A673 (cell line): ENCODE data around the gene KLHDC2. TPM values are rescaled to one million over a fixed set of nuclear protein-coding genes. Genes with fewer than 3 reads are reported as not detected.
"Not testable (repeated sequence)": the region's sequence is repeated elsewhere in the genome, so short reads cannot be mapped to it uniquely, and the experiment has no call there.

Experiments
- BruUV-seq: library from RNA; stranded (reverse); fragments of 400-500 nt; replicated peaks from 2 replicates; lab custom pipeline; 2021; lab: Mats Ljungman, UMichigan
- CTCF ChIA-PET: fragments of 300-600 bp; sonication (Branson Sonifier 250); formaldehyde crosslinking; loops from one replicate; lab custom pipeline; 2022; ENCODE audit warnings: antibody characterized with exemption; lab: Charles Lee
- POLR2A ChIA-PET: fragments of 300-600 bp; sonication (Branson Sonifier 250); formaldehyde crosslinking; loops from one replicate; lab custom pipeline; 2022; ENCODE audit warnings: antibody characterized with exemption; ENCODE audit not compliant: low non-redundant PET; lab: Charles Lee
- DNase-seq: peaks from one replicate; pipeline ENCODE4 v3.0.0-alpha.2; 2015; ENCODE audit warnings: low spot score
- H3K27ac ChIP-seq: fragments of 200-600 bp; sonication (generic); 2 replicates; pipeline ENCODE4 v1.5.1; 2016; ENCODE audit warnings: mixed run types, low read depth, mild to moderate bottlenecking, mixed read lengths, antibody characterized with exemption, low read length; ENCODE audit not compliant: poor library complexity, severe bottlenecking
- H3K27me3 ChIP-seq: fragments of 200-600 bp; sonication (generic); replicated peaks from 2 replicates; pipeline ENCODE4 v1.6.1; 2017; ENCODE audit warnings: mixed run types, low read depth, mild to moderate bottlenecking, mixed read lengths, antibody characterized with exemption, low read length; ENCODE audit not compliant: insufficient read depth, poor library complexity
- H3K36me3 ChIP-seq: fragments of 200-600 bp; sonication (generic); 2 replicates; pipeline ENCODE4 v1.6.1; 2016; ENCODE audit warnings: mixed run types, mild to moderate bottlenecking, mixed read lengths, antibody characterized with exemption, low read length; ENCODE audit not compliant: insufficient read depth, poor library complexity, severe bottlenecking
- H3K4me1 ChIP-seq: fragments of 200-600 bp; sonication (generic); 2 replicates; pipeline ENCODE4 v1.6.1; 2017; ENCODE audit warnings: mixed run types, mild to moderate bottlenecking, mixed read lengths, antibody characterized with exemption, low read length; ENCODE audit not compliant: insufficient read depth, poor library complexity, severe bottlenecking
- H3K4me3 ChIP-seq: fragments of 200-600 bp; sonication (generic); 2 replicates; pipeline ENCODE4 v1.5.1; 2016; ENCODE audit warnings: low read depth, mixed run types, mild to moderate bottlenecking, mixed read lengths, low read length; ENCODE audit not compliant: poor library complexity, severe bottlenecking
- H3K9me3 ChIP-seq: fragments of 200-600 bp; sonication (generic); 2 replicates; pipeline ENCODE4 v1.6.1; 2016; ENCODE audit warnings: mixed run types, low read depth, mild to moderate bottlenecking, mixed read lengths, antibody characterized with exemption, low read length; ENCODE audit not compliant: poor library complexity, severe bottlenecking
- EZH2 ChIP-seq: fragments of 200-600 bp; sonication (generic); IDR thresholded peaks from 2 replicates; pipeline ENCODE4 v1.6.1; 2017; ENCODE audit warnings: borderline replicate concordance, low read depth, mild to moderate bottlenecking, mixed read lengths, antibody characterized with exemption, low read length; ENCODE audit not compliant: poor library complexity, severe bottlenecking
- intact Hi-C: fragments of 100-400 bp; cut with micrococcal nuclease; formaldehyde crosslinking; loops from one replicate; pipeline ENCODE4 v1.10.0; 2022; ENCODE audit not compliant: unreplicated experiment
- total RNA-seq: library from RNA; stranded (reverse); gene quantifications from 2 replicates; pipeline ENCODE4 v1.2.3, GENCODE V29; 2021
- TF ChIP-seq, protein P1 (sequence below): fragments of 300-800, 200-600 bp; sonication (generic); conservative IDR thresholded peaks from 2 replicates; pipeline ENCODE4 v1.5.1; 2017; ENCODE audit warnings: low read depth, mild to moderate bottlenecking, antibody characterized with exemption, low read length, moderate library complexity, mixed read lengths

The KLHDC2 gene
- total RNA-seq, 1 experiment from 2014 or later, result 34.0 TPM

DNA sequence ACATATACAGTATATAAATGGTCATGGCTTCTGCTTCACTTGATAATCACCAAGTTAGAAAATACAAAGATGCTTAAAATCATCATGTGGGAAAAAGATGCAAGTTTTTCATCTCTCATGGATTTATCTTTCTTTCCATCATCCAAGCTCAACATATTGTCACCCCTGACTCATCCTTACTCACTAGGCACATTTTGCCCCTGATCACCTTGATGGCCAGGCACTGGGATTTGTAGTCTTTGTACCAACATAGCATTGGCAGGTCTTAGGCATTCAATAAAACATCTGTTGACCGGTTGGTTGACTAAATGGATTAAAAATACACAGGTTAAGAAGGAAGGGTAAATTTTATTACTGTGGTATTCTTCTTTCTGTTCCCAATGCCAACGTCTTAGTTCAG is 28.1 kb downstream of the KLHDC2 start:
- Histone ChIP-seq H3K4me3 (no peak overlapping the region), H3K36me3 (peaks cover 75% of the 10 kb centered on the region), H3K4me1 (no peaks in the 10 kb centered on the region), H3K27ac (no peak overlapping the region), H3K9me3 (no peaks in the 10 kb centered on the region), H3K27me3 (no peaks in the 10 kb centered on the region)
- no TSS peak for BruUV-seq
- ChIA-PET CTCF (no interaction called here), POLR2A (no interaction called here)
- no peak for DNase-seq
- intact Hi-C loops, result loop anchor here (5.0 kb wide), 1 partner anchor 36 kb away; no protein-coding TSS in a partner anchor
- TF ChIP-seq, protein P1, sequence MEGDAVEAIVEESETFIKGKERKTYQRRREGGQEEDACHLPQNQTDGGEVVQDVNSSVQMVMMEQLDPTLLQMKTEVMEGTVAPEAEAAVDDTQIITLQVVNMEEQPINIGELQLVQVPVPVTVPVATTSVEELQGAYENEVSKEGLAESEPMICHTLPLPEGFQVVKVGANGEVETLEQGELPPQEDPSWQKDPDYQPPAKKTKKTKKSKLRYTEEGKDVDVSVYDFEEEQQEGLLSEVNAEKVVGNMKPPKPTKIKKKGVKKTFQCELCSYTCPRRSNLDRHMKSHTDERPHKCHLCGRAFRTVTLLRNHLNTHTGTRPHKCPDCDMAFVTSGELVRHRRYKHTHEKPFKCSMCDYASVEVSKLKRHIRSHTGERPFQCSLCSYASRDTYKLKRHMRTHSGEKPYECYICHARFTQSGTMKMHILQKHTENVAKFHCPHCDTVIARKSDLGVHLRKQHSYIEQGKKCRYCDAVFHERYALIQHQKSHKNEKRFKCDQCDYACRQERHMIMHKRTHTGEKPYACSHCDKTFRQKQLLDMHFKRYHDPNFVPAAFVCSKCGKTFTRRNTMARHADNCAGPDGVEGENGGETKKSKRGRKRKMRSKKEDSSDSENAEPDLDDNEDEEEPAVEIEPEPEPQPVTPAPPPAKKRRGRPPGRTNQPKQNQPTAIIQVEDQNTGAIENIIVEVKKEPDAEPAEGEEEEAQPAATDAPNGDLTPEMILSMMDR, result no peak

GRCh38 chr14:49808780-49809179 is 40.8 kb downstream of the KLHDC2 start:
- Histone ChIP-seq H3K27ac (no peak overlapping the region), H3K36me3 (peaks cover 44% of the 10 kb centered on the region), H3K9me3 (no peaks in the 10 kb centered on the region), H3K27me3 (no peaks in the 10 kb centered on the region), H3K4me1 (no peaks in the 10 kb centered on the region), H3K4me3 (no peak overlapping the region)
- ChIA-PET POLR2A (no interaction called here), CTCF (no interaction called here)
- no peak for TF ChIP-seq EZH2
- DNase-seq, result no peak
- no TSS peak for BruUV-seq
- intact Hi-C loops, result no loop called here

- H3K27ac ChIP-seq, H3K4me1 ChIP-seq, DNase-seq, POLR2A ChIA-PET, CTCF ChIA-PET, H3K4me3 ChIP-seq, H3K27me3 ChIP-seq, H3K9me3 ChIP-seq, intact Hi-C loops, BruUV-seq: not testable (repeated sequence)
- peaks cover 72% of the 10 kb centered on the region for H3K36me3 ChIP-seq
Observed at GRCh38 chr14:49816118-49816517, 48.2 kb downstream of the KLHDC2 start.

- no TSS peak for BruUV-seq
Observed at GRCh38 chr14:49816844-49817243, 48.9 kb downstream of the KLHDC2 start.

More at GRCh38 chr14:49816844-49817243, 48.9 kb downstream of the KLHDC2 start:
- ChIA-PET CTCF (no interaction called here), POLR2A (no interaction called here)
- intact Hi-C loops, result no loop called here
- no peak overlapping the region for H3K27ac ChIP-seq
- H3K27me3 ChIP-seq, result no peaks in the 10 kb centered on the region
- TF ChIP-seq EZH2, result no peak
- TF ChIP-seq, protein P1, result no peak
- H3K4me1 ChIP-seq, result no peaks in the 10 kb centered on the region
- no peak for DNase-seq
- no peak overlapping the region for H3K4me3 ChIP-seq
- H3K9me3 ChIP-seq, result no peaks in the 10 kb centered on the region
- H3K36me3 ChIP-seq, result peaks cover 64% of the 10 kb centered on the region
